Posterior vena cava (tissue), 2 donors: Measurements from ENCODE around the gene SUFU. TPM values are rescaled to one million over a fixed set of nuclear protein-coding genes. Genes with fewer than 3 reads are reported as not detected.

ENCODE experiments used
- DNase-seq: peaks from one replicate; pipeline ENCODE4 v3.0.0-alpha.2; 2020; ENCODE audit warnings: low spot score
- intact Hi-C, 2 donors: fragments of 100-400 bp; cut with DNase I; formaldehyde crosslinking; loops; one replicate each; pipeline versions ENCODE4 v1.14.1 to v1.14.2; 2022 to 2023
- total RNA-seq, 2 donors: library from RNA; stranded (reverse); fragmentation: NEBNext Ultra II Directional; extraction: Animal tissue kit (Norgen Biotek cat#: 25700); gene quantifications; one replicate each; pipeline ENCODE4 v1.2.1, GENCODE V29; 2021
- donor health status: DM: yes; HTN: yes; CAD: no.
- donor health status: DM: yes; HTN: yes; CAD: no.

The SUFU gene
- total RNA-seq, 2 donors from 2014 or later = 10.4 to 11.3 TPM

GRCh38 chr10:102475451-102476040 lies 28.2 kb upstream of the SUFU start:
- no peak for DNase-seq
- intact Hi-C loops = loop anchor here in 1 of 2 donors (5.0 kb wide), 1 partner anchor 288 kb away; no protein-coding TSS in a partner anchor

- intact Hi-C loops = loop anchor here in 1 of 2 donors (5.0 kb wide), 1 partner anchor 289 kb away; no protein-coding TSS in a partner anchor
- no peak for DNase-seq
These were observed 27.2 kb upstream of the SUFU start for GRCh38 chr10:102476466-102477141.

- DNase-seq = no peak
- intact Hi-C loops = loop anchor here (2.0 to 5.0 kb wide), 2 partner anchors 87 to 292 kb away; no protein-coding TSS in a partner anchor
These were observed 24.1 kb upstream of the SUFU start for GRCh38 chr10:102479651-102480050.

- no peak for DNase-seq
- intact Hi-C loops = loop anchor here in 1 of 2 donors (2.0 kb wide), 1 partner anchor 88 kb away; no protein-coding TSS in a partner anchor
These were observed 23.4 kb upstream of the SUFU start for GRCh38 chr10:102480396-102480795.

- intact Hi-C loops = no loop called here
- DNase-seq = no peak
These were observed 19.8 kb upstream of the SUFU start for GRCh38 chr10:102484021-102484420.

- intact Hi-C loops = no loop called here
These were observed 18.5 kb upstream of the SUFU start for GRCh38 chr10:102485093-102485784.

GRCh38 chr10:102491136-102491535 lies 12.6 kb upstream of the SUFU start:
- DNase-seq = no peak
- intact Hi-C loops = no loop called here

More at GRCh38 chr10:102485093-102485784, 18.5 kb upstream of the SUFU start:
- DNase-seq = no peak

GRCh38 chr10:102492344-102492939 lies 11.3 kb upstream of the SUFU start:
- peak; percentile 32 for DNase-seq
- intact Hi-C loops = no loop called here

- intact Hi-C loops = no loop called here
These were observed 10.8 kb upstream of the SUFU start for GRCh38 chr10:102492983-102493382.

GRCh38 chr10:102493771-102494170 lies 10.0 kb upstream of the SUFU start:
- intact Hi-C loops = no loop called here
- DNase-seq = peak; percentile 23

More at GRCh38 chr10:102492983-102493382, 10.8 kb upstream of the SUFU start:
- DNase-seq = peak; percentile 52

- peak; percentile 7 for DNase-seq
- intact Hi-C loops = no loop called here
These were observed 6.2 kb upstream of the SUFU start for GRCh38 chr10:102497545-102497944.

- no peak for DNase-seq
- intact Hi-C loops = no loop called here
These were observed 4.4 kb upstream of the SUFU start for GRCh38 chr10:102499356-102499755.

GRCh38 chr10:102500686-102501085 lies 3.1 kb upstream of the SUFU start:
- peak; percentile 46 for DNase-seq
- intact Hi-C loops = loop anchor here in 1 of 2 donors (10.0 kb wide), 1 partner anchor 144 kb away; the partner anchor contains the start of gene TRIM8

- intact Hi-C loops = loop anchor here in 1 of 2 donors (10.0 kb wide), 1 partner anchor 143 kb away; the partner anchor contains the start of gene TRIM8
- no peak for DNase-seq
These were observed 2.4 kb upstream of the SUFU start for GRCh38 chr10:102501201-102502028.

GRCh38 chr10:102502029-102502336 lies 1.8 kb upstream of the SUFU start:
- peak; percentile 100 for DNase-seq
- intact Hi-C loops = loop anchor here in 1 of 2 donors (10.0 kb wide), 1 partner anchor 143 kb away; the partner anchor contains the start of gene TRIM8

- peak; percentile 99 for DNase-seq
- intact Hi-C loops = loop anchor here in 1 of 2 donors (10.0 kb wide), 1 partner anchor 142 kb away; the partner anchor contains the start of gene TRIM8
These were observed 1.2 kb upstream of the SUFU start, which contains the start of gene ACTR1A for GRCh38 chr10:102502337-102503151. Gene ACTR1A (minus strand): TSS chr10:102502712. CDS start chr10:102502647, 65 bp downstream.

GRCh38 chr10:102504179-102504975 lies 605 bp downstream of the SUFU start:
- intact Hi-C loops = loop anchor here in 1 of 2 donors (10.0 kb wide), 1 partner anchor 140 kb away; the partner anchor contains the start of gene TRIM8
- DNase-seq = peak; percentile 86
